Upper lobe of left lung (tissue), 6 donors: ENCODE data around the gene NUP42. TPM values are rescaled to one million over a fixed set of nuclear protein-coding genes. Genes with fewer than 3 reads are reported as not detected.

Experiments used
- ATAC-seq, 2 donors: fragments of 200-7000 bp; cut with Tn5 transposase; one replicate each; pipeline ENCODE4 v1.9.1; 2022; ENCODE audit warnings: mild to moderate bottlenecking in 2 of 2, moderate library complexity in 2 of 2; ENCODE audit not compliant: low FRiP score in 2 of 2
- DNase-seq, 2 donors: peaks; one replicate each; pipeline ENCODE4 v3.0.0-alpha.2; 2019 to 2020
- H3K27ac ChIP-seq, 4 donors: fragments of 200-600 bp; sonication (generic); one replicate each; pipeline ENCODE4 v1.5.1; 2016 to 2019
- H3K27me3 ChIP-seq, 4 donors: fragments of 200-600 bp; sonication (generic); one replicate each; pipeline ENCODE4 v1.5.1; 2017 to 2019
- H3K36me3 ChIP-seq, 4 donors: fragments of 200-600 bp; sonication (generic); one replicate each; pipeline ENCODE4 v1.5.1; 2016 to 2019
- H3K4me1 ChIP-seq, 4 donors: fragments of 200-600 bp; sonication (generic); one replicate each; pipeline ENCODE4 v1.5.1; 2018 to 2019
- H3K4me3 ChIP-seq, 4 donors: fragments of 200-600 bp; sonication (generic); one replicate each; pipeline ENCODE4 v1.5.1; 2017 to 2019; ENCODE audit warnings: mild to moderate bottlenecking in 2 of 4, moderate library complexity in 1 of 4
- H3K9me3 ChIP-seq, 4 donors: fragments of 200-600 bp; sonication (generic); one replicate each; pipeline ENCODE4 v1.5.1; 2018 to 2019
- EP300 ChIP-seq, 4 donors: sonication (generic); formaldehyde crosslinking; IDR thresholded peaks; one replicate each; pipeline ENCODE4 v1.5.1; 2017; ENCODE audit warnings: antibody characterized with exemption in 4 of 4, control low read depth in 2 of 4
- POLR2A ChIP-seq, 4 donors: fragments of 450-650 bp; IDR thresholded peaks; one replicate each; pipeline ENCODE4 v1.5.1; 2016 to 2017; ENCODE audit warnings: antibody characterized with exemption in 4 of 4, mild to moderate bottlenecking in 2 of 4
- POLR2AphosphoS5 ChIP-seq, 2 donors: sonication (generic); formaldehyde crosslinking; IDR thresholded peaks; one replicate each; pipeline ENCODE4 v1.5.1; 2017; ENCODE audit warnings: antibody characterized with exemption in 2 of 2
- WGBS, 2 donors: methylation state at CpG; one replicate each; pipeline ENCODE4 v1.1.5; 2017 to 2018; 5-methylcytosine and 5-hydroxymethylcytosine counted together
- total RNA-seq, 6 donors: library from RNA; depleted of rRNA in 4 of 6; stranded (reverse); fragments of >200 nt in 4 of 6; gene quantifications; one replicate each; pipeline versions ENCODE4 v1.1.0 to v1.2.1, GENCODE V29; 2016 to 2021
- TF ChIP-seq, protein P1 (sequence below), 6 experiments: fragments of 450-650 bp in 4 of 6; fragments of 200-600 bp in 2 of 6; sonication (generic) in 2 of 6; IDR thresholded peaks; one replicate each; pipeline ENCODE4 v1.5.1; 2016 to 2019; ENCODE audit warnings: antibody characterized with exemption in 6 of 6
- donor health status: DM: no; HTN: no; CAD: no; lungs with moderate emphysema.
- donor health status: DM: no; HTN: yes; CAD: no; lungs with severe emphysema.

Gene NUP42
- total RNA-seq, 6 donors from 2014 or later: 25.2 to 77.5 (median 32.9) TPM

DNA sequence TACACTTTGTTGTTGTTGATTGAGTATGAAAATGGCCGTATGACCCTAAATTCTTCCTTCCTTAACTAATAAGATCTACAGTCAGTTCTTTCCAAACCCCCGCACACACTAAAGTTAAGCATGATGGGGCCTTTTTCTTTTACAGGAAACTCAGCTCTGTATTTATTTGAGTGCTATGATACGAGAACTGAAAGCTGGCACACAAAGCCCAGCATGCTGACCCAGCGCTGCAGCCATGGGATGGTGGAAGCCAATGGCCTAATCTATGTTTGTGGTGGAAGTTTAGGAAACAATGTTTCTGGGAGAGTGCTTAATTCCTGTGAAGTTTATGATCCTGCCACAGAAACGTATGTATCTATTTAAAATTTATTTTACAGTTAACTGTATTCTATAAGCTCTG, 14.2 kb upstream of the NUP42 start:
- TF ChIP-seq POLR2A (IDR thresholded peaks at IDR 0.05): no peak
- TF ChIP-seq, protein P1, sequence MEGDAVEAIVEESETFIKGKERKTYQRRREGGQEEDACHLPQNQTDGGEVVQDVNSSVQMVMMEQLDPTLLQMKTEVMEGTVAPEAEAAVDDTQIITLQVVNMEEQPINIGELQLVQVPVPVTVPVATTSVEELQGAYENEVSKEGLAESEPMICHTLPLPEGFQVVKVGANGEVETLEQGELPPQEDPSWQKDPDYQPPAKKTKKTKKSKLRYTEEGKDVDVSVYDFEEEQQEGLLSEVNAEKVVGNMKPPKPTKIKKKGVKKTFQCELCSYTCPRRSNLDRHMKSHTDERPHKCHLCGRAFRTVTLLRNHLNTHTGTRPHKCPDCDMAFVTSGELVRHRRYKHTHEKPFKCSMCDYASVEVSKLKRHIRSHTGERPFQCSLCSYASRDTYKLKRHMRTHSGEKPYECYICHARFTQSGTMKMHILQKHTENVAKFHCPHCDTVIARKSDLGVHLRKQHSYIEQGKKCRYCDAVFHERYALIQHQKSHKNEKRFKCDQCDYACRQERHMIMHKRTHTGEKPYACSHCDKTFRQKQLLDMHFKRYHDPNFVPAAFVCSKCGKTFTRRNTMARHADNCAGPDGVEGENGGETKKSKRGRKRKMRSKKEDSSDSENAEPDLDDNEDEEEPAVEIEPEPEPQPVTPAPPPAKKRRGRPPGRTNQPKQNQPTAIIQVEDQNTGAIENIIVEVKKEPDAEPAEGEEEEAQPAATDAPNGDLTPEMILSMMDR (IDR thresholded peaks at IDR 0.05): no peak
- no peak for TF ChIP-seq EP300 (IDR thresholded peaks at IDR 0.05)
- no peak for TF ChIP-seq POLR2AphosphoS5 (IDR thresholded peaks at IDR 0.05)
- 92 to 93% methylated on average over 5 of the region's 5 CpGs for WGBS, 2 donors
- H3K4me1 ChIP-seq: no peaks in the 10 kb centered on the region
- H3K9me3 ChIP-seq: no peaks in the 10 kb centered on the region
- no peak for ATAC-seq
- H3K27me3 ChIP-seq: no peaks in the 10 kb centered on the region
- no peak overlapping the region for H3K27ac ChIP-seq
- no peak overlapping the region for H3K4me3 ChIP-seq
- peaks cover 0 to 13% (median 2%) of the 10 kb centered on the region in 4 donors for H3K36me3 ChIP-seq
- DNase-seq: no peak

DNA sequence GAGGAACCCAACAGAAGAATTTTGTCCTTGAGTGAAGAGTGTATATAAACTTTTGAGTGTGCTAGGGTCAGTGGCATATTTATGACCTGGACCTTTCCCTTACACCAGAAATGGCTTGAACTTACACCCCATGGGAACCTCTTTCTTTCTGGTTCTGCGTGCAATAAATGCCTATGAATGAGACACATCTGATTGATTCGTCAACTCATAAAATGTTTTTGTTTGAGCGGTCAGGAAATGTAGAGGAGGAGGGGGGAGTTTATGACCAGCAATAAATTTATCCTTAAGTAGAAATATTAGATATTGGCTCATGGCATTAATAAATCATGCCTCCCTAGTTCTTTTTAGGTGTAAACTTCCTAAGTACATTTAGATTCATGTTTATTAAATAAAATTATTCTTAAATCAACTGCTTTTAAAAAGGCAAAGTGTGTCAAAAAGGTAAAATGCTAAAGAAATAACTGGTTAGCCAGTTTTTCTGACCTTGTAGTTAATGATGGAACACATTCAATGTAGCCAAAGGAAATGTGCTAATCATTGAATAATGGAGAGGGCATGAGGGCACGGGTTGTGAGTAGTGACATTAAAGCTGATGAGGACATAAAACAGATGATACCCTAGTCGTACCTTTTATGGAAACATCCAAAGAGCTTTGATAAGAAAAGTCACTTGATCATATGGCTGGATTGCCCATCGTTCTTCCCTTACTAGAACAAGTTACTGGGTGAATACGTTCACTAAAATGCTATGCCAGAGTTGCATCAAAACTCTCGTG, 13.6 kb upstream of the NUP42 start:
- 91 to 92% methylated on average over 8 of the region's 8 CpGs for WGBS, 2 donors
- DNase-seq (no peak), ATAC-seq (no peak)
- no peak overlapping the region for H3K4me3 ChIP-seq
- no peaks in the 10 kb centered on the region for H3K4me1 ChIP-seq
- H3K27me3 ChIP-seq: no peaks in the 10 kb centered on the region
- H3K36me3 ChIP-seq: peaks cover 0 to 13% (median 2%) of the 10 kb centered on the region in 4 donors
- H3K9me3 ChIP-seq: no peaks in the 10 kb centered on the region
- TF ChIP-seq, protein P1 (IDR thresholded peaks at IDR 0.05): no peak
- TF ChIP-seq EP300 (IDR thresholded peaks at IDR 0.05): no peak
- TF ChIP-seq POLR2A (IDR thresholded peaks at IDR 0.05): no peak
- no peak for TF ChIP-seq POLR2AphosphoS5 (IDR thresholded peaks at IDR 0.05)
- no peak overlapping the region for H3K27ac ChIP-seq

DNA sequence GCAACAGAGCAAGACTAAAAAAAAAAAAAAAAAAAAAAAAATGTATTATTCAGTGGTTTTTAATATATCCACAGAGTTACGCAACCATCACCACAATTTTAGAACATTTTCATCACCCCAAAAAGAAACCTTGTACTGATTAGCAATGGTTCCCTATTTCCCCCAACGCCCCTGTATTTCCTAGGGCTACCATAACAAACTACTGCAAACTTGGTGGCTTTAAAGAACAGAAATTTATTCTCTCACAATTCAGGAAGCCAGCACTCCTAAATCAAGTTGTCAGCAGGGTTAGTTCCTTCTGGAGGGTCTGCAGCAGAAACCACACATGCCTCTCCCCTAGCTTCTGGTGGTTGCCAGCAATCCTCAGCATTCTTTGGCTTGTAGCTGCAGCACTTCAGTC, 5.9 kb upstream of the NUP42 start:
- WGBS, 2 donors: 71 to 90% methylated on average over 2 of the region's 2 CpGs
- peak in 1 of 2 donors; percentile 8 for ATAC-seq

DNA sequence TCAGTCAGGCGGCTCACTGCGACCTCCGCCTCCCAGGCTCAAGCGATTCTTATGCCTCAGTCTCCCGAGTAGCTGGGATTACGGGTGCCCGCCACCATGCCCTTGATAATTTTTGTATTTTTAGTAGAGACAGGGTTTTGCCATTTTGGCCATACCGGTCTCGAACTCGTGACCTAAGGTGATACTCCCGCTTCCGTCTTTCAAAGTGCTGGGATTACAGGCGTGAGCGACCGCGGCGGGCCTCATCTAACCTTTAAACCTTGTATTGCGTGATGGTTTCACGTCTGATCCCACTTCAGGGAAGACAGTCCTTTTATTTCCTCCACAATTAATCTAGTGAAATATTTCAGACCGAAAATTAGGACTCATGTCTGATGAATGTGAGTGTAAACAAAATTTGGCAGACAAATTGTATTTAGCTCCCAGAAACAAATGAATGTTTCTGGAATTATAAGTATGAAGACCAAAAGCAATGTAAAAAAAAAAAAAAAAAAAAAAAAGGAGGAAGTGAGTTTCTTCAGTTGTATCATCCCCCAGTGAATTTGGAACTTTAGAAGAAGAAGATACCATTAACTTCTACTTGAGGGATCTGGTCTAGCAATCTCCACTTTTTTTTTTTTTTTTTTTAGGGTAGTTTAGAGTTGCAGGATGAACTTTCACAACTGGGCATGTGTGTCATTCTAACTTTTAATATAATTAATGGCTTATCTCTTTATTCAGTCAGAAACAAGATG, 1.6 kb downstream of the NUP42 start:
- WGBS, 2 donors: 96% methylated on average over 20 of the region's 20 CpGs
- DNase-seq (no peak), ATAC-seq (no peak)
- Histone ChIP-seq H3K4me1 (peaks cover 19 to 29% (median 21%) of the 10 kb centered on the region in 4 donors), H3K36me3 (peaks cover 3 to 34% (median 17%) of the 10 kb centered on the region in 4 donors), H3K9me3 (no peaks in the 10 kb centered on the region), H3K27ac (no peak overlapping the region), H3K27me3 (no peaks in the 10 kb centered on the region), H3K4me3 (peak overlapping the region in 1 of 4 donors; percentile 81)
- TF ChIP-seq POLR2AphosphoS5 (IDR thresholded peaks at IDR 0.05) (no peak), POLR2A (IDR thresholded peaks at IDR 0.05) (no peak), EP300 (IDR thresholded peaks at IDR 0.05) (no peak)
- TF ChIP-seq, protein P1 (IDR thresholded peaks at IDR 0.05): no peak

More for the DNA sequence above, 5.9 kb upstream of the NUP42 start:
- no peak for DNase-seq
- Histone ChIP-seq H3K4me3 (no peak overlapping the region), H3K36me3 (peaks cover 0 to 7% (median 0%) of the 10 kb centered on the region in 4 donors), H3K27me3 (no peaks in the 10 kb centered on the region), H3K27ac (no peak overlapping the region), H3K4me1 (peaks cover 0 to 3% (median 1%) of the 10 kb centered on the region in 4 donors), H3K9me3 (no peaks in the 10 kb centered on the region)
- TF ChIP-seq POLR2A (IDR thresholded peaks at IDR 0.05) (no peak), EP300 (IDR thresholded peaks at IDR 0.05) (no peak), POLR2AphosphoS5 (IDR thresholded peaks at IDR 0.05) (no peak)
- TF ChIP-seq, protein P1 (IDR thresholded peaks at IDR 0.05): no peak
